K562 (cell line): ENCODE data around the gene DLK1. TPM values are rescaled to one million over a fixed set of nuclear protein-coding genes. Genes with fewer than 3 reads are reported as not detected.

Experiments
- ATAC-seq: fragments of 200-7000 bp; cut with Tn5 transposase; 3 replicates; pipeline ENCODE4 v1.9.1; 2020; ENCODE audit warnings: moderate library complexity
- BruUV-seq: library from RNA; stranded (reverse); fragments of 400-500 nt; replicated peaks from 2 replicates; lab custom pipeline; 2021; lab: Mats Ljungman, UMichigan
- CTCF ChIA-PET: fragments of 300-600 bp; formaldehyde crosslinking; extraction: SDS; loops from one replicate; lab custom pipeline; 2021; ENCODE audit warnings: low intra/inter-chr PET ratio; lab: Yijun Ruan, JAX
- POLR2A ChIA-PET: fragments of 300-600, 350-650 bp; sonication (Branson Sonifier 250); formaldehyde crosslinking; extraction: SDS; loops from one replicate; lab custom pipeline; 2021; ENCODE audit warnings: antibody characterized with exemption, inconsistent platforms; lab: Yijun Ruan, JAX
- DNase-seq, 4 experiments: peaks; one replicate each; pipeline versions ENCODE4 v3.0.0 to v3.0.0-alpha.2; 2011 to 2018; ENCODE audit warnings: low spot score in 3 of 4, mixed read lengths in 3 of 4; ENCODE audit errors: extremely low read depth in 1 of 4
- FAIRE-seq: peaks from 2 replicates; lab custom pipeline; 2011; peaks lifted over from hg19 to GRCh38; lab: Jason Lieb, UNC
- H2AFZ ChIP-seq: 2 replicates; pipeline ENCODE4 v1.6.0; 2011; ENCODE audit warnings: low read depth, low read length, control low read depth, inconsistent platforms
- H3K27ac ChIP-seq: fragments of 200-600 bp; 3 replicates; pipeline ENCODE4 v1.8.0; 2011; ENCODE audit warnings: low read depth, mild to moderate bottlenecking, control low read depth, inconsistent platforms, low read length, moderate library complexity, mixed read lengths; ENCODE audit errors: extremely low read depth
- H3K27me3 ChIP-seq, 2 experiments: fragments of 300-600 bp in 1 of 2; 2 replicates in 1 of 2; 3 replicates in 1 of 2; pipeline versions ENCODE4 v1.6.0 to v1.8.0; 2011; ENCODE audit warnings: inconsistent platforms in 2 of 2, low read length in 2 of 2, mild to moderate bottlenecking in 1 of 2, mixed read lengths in 1 of 2, moderate library complexity in 1 of 2; ENCODE audit not compliant: control insufficient read depth in 2 of 2, insufficient read depth in 2 of 2
- H3K36me3 ChIP-seq: fragments of 300-600 bp; 3 replicates; pipeline ENCODE4 v1.8.0; 2011; ENCODE audit warnings: mild to moderate bottlenecking, low read length, inconsistent platforms; ENCODE audit not compliant: control insufficient read depth, insufficient read depth
- H3K4me1 ChIP-seq, 2 experiments: fragments of 200-600 bp in 1 of 2; replicated peaks in 1 of 2; 2 replicates in 1 of 2; 3 replicates in 1 of 2; pipeline versions ENCODE4 v1.5.1 to v1.8.0; 2011; ENCODE audit warnings: inconsistent platforms in 2 of 2, low read length in 2 of 2, mild to moderate bottlenecking in 1 of 2, mixed read lengths in 1 of 2, moderate library complexity in 1 of 2; ENCODE audit not compliant: control insufficient read depth in 2 of 2, insufficient read depth in 2 of 2
- H3K4me2 ChIP-seq: 2 replicates; pipeline ENCODE4 v1.6.1; 2011; ENCODE audit warnings: low read length, control low read depth, inconsistent platforms, mixed read lengths; ENCODE audit not compliant: insufficient read depth
- H3K4me3 ChIP-seq: fragments of 200-600 bp; sonication (generic), shearing (Covaris generic); 2 replicates; pipeline ENCODE4 v1.5.1; 2016; ENCODE audit warnings: control low read depth, inconsistent platforms
- H3K79me2 ChIP-seq: fragments of 200-600 bp; 3 replicates; pipeline ENCODE4 v1.8.0; 2011; ENCODE audit warnings: low read length, inconsistent platforms; ENCODE audit not compliant: control insufficient read depth, insufficient read depth
- H3K9ac ChIP-seq, 2 experiments: 2 replicates each; pipeline versions ENCODE4 v1.6.0 to v1.6.1; 2011; ENCODE audit warnings: low read depth in 2 of 2, low read length in 2 of 2, control low read depth in 1 of 2, inconsistent platforms in 1 of 2, mild to moderate bottlenecking in 1 of 2, mixed read lengths in 1 of 2; ENCODE audit not compliant: insufficient read depth in 1 of 2
- H3K9me1 ChIP-seq: one replicate; pipeline ENCODE4 v1.6.0; 2011; ENCODE audit warnings: inconsistent platforms, mild to moderate bottlenecking, low read length, moderate library complexity; ENCODE audit not compliant: control insufficient read depth, insufficient read depth
- H3K9me3 ChIP-seq: replicated peaks from 2 replicates; pipeline ENCODE4 v1.5.1; 2011; ENCODE audit warnings: low read depth, low read length, inconsistent platforms; ENCODE audit not compliant: control insufficient read depth, insufficient read depth
- H4K20me1 ChIP-seq: replicated peaks from 2 replicates; pipeline ENCODE4 v1.6.1; 2011; ENCODE audit warnings: low read length, inconsistent platforms, mixed read lengths; ENCODE audit not compliant: control insufficient read depth, insufficient read depth
- CBFA2T2 ChIP-seq: fragments of 450-650 bp; conservative IDR thresholded peaks from 2 replicates; pipeline ENCODE4 v1.6.1; 2017; ENCODE audit warnings: mild to moderate bottlenecking
- EGR1 ChIP-seq: fragments of 450-650 bp; conservative IDR thresholded peaks from 2 replicates; pipeline ENCODE4 v1.6.1; 2017; ENCODE audit warnings: mild to moderate bottlenecking
- ERF ChIP-seq: fragments of 450-650 bp; formaldehyde crosslinking; IDR thresholded peaks from 2 replicates; pipeline ENCODE4 v1.4.0; 2020; ENCODE audit warnings: mild to moderate bottlenecking, mixed read lengths
- GABPA ChIP-seq: fragments of 200-800 bp; sonication (Bioruptor generic); conservative IDR thresholded peaks from 2 replicates; pipeline ENCODE4 v1.6.1; 2016; ENCODE audit warnings: low read depth, missing genetic modification characterization, missing compliant biosample characterization
- MAZ ChIP-seq, 2 experiments: fragments of 450-650 bp in 1 of 2; sonication (generic) in 1 of 2; formaldehyde crosslinking; IDR thresholded peaks in 1 of 2; conservative IDR thresholded peaks in 1 of 2; 2 replicates each; pipeline versions ENCODE4 v1.4.0 to v1.5.0; 2020; ENCODE audit warnings: mild to moderate bottlenecking in 1 of 2, missing genetic modification reagents in 1 of 2
- NCOR1 ChIP-seq: fragments of 450-650 bp; IDR thresholded peaks from 2 replicates; pipeline ENCODE4 v1.6.1; 2016; ENCODE audit warnings: mild to moderate bottlenecking, moderate library complexity
- RERE ChIP-seq: sonication (generic); formaldehyde crosslinking; IDR thresholded peaks from 2 replicates; pipeline ENCODE4 v1.8.0; 2023; ENCODE audit warnings: missing genetic modification reagents, mild to moderate bottlenecking, borderline replicate concordance
- SMAD4 ChIP-seq: fragments of 250-450 bp; sonication (Bioruptor Pico); conservative IDR thresholded peaks from 2 replicates; pipeline ENCODE4 v1.8.0; 2021; ENCODE audit warnings: inconsistent platforms, mild to moderate bottlenecking, moderate library complexity
- ZFX ChIP-seq: sonication (generic); formaldehyde crosslinking; IDR thresholded peaks from 2 replicates; pipeline ENCODE4 v1.8.0; 2022; ENCODE audit warnings: mild to moderate bottlenecking, missing genetic modification reagents, moderate library complexity
- ZNF592 ChIP-seq: fragments of 450-650 bp; IDR thresholded peaks from 2 replicates; pipeline ENCODE4 v1.6.1; 2017; ENCODE audit warnings: antibody characterized with exemption, mild to moderate bottlenecking
- WGBS: fragments of 100-300 bp; shearing (Covaris generic); methylation state at CpG from one replicate; pipeline ENCODE4 v1.1.6; 2016; ENCODE audit warnings: low coverage, mixed read lengths; ENCODE audit not compliant: insufficient coverage; ENCODE audit errors: missing lambda C conversion rate; 5-methylcytosine and 5-hydroxymethylcytosine counted together
- in situ Hi-C: fragments of 300-500 bp; cut with MboI; formaldehyde crosslinking; loops from 4 replicates; pipeline ENCODE4 v1.15.0; 2018; ENCODE audit warnings: inconsistent platforms, mixed read lengths
- intact Hi-C: fragments of 100-400 bp; cut with micrococcal nuclease; formaldehyde crosslinking; loops from 2 replicates; pipeline ENCODE4 v1.14.2; 2022
- polyA plus RNA-seq, 8 experiments: library from polyadenylated mRNA; depleted of rRNA in 4 of 8; stranded (reverse) in 5 of 8; unstranded in 3 of 8; fragments of >200 nt; fragmentation: Nextera tagmentation in 2 of 8; fragmentation: Illumina TruSeq in 1 of 8; extraction: Ambion mirVana in 2 of 8; extraction: Trizol in 1 of 8; gene quantifications; 2 replicates each; pipeline versions ENCODE4 v1.2.1 to v1.2.3, GENCODE V29; 2011 to 2014; ENCODE audit warnings: inconsistent platforms in 1 of 8, missing spikeins in 1 of 8
- total RNA-seq, 7 experiments: library from RNA; depleted of rRNA in 6 of 7; stranded (reverse); fragments of >200 nt in 6 of 7; fragmentation: Illumina TruSeq in 2 of 7; extraction: Trizol in 2 of 7; gene quantifications; 2 replicates each; pipeline versions ENCODE4 v1.2.1 to v1.2.3, GENCODE V29; 2011 to 2021; ENCODE audit warnings: low replicate concordance in 1 of 7

DLK1 gene
- total and polyA plus RNA-seq, 9 of the 15 experiments (the other 6 are each of a cell fraction or from before 2014, with no cell fraction given) = 4.4 to 97.2 (median 15.3) TPM

- Histone ChIP-seq H4K20me1 (no peaks in the 10 kb centered on the region), H3K36me3 (no peaks in the 10 kb centered on the region), H3K4me1 (peaks cover 55 to 62% of the 10 kb centered on the region in 2 experiments), H3K79me2 (no peaks in the 10 kb centered on the region), H3K27me3 (no peaks in the 10 kb centered on the region), H3K9ac (peak overlapping the region; percentile 54 to 82), H2AFZ (peak overlapping the region; percentile 82), H3K9me1 (no peaks in the 10 kb centered on the region), H3K4me3 (no peak overlapping the region), H3K4me2 (0 out of 2 replicates have a peak overlapping the region, but pooled peaks have one; percentile 0), H3K27ac (peak overlapping the region; percentile 69), H3K9me3 (no peaks in the 10 kb centered on the region)
- ChIA-PET CTCF (no interaction called here), POLR2A (interaction anchor here (0.8 to 1.1 kb wide), 2 partner anchors 11 to 16 kb away, joined by 3 to 5 read pairs; no protein-coding TSS in a partner anchor)
- ATAC-seq = peak; percentile 19
- FAIRE-seq = peak; percentile 76
- BruUV-seq = no TSS peak
- peak; percentile 66 to 74 (median 72) for DNase-seq
- WGBS = 37% methylated on average over 13 of the region's 23 CpGs
- intact Hi-C loops (no loop called here), in situ Hi-C loops (no loop called here)
- no peak for TF ChIP-seq RERE
- TF ChIP-seq SMAD4 (CRISPR knock-in tag) = 0 out of 2 replicates have a peak, but pooled peaks have one; percentile 72
- TF ChIP-seq ZNF592 = peak; percentile 88
- peak; percentile 58 for TF ChIP-seq GABPA (tag)
- 0 out of 2 replicates have a peak, but pooled peaks have one; percentile 9 for TF ChIP-seq CBFA2T2
- TF ChIP-seq ERF = peak; percentile 43; the same call in 1 of the 2 replicates
- TF ChIP-seq EGR1 = peak; percentile 83
- peak in 1 of 2 experiments; percentile 31; a peak in 2 of 4 replicates for TF ChIP-seq MAZ (CRISPR knock-in tag; conservative IDR thresholded peaks at IDR 0.05 in 1 of 2, IDR thresholded peaks at IDR 0.05 in 1 of 2)
- peak; percentile 38; the same call in 1 of the 2 replicates for TF ChIP-seq NCOR1
- peak; percentile 46 for TF ChIP-seq ZFX (CRISPR knock-in tag)
These were observed 46.1 kb upstream of the DLK1 start for GRCh38 chr14:100680439-100681051.
